Thoracic aorta (tissue), 2 donors: ENCODE measurements around the gene AKAP9. TPM values are rescaled to one million over a fixed set of nuclear protein-coding genes. Genes with fewer than 3 reads are reported as not detected.
"Not testable (repeated sequence)": the region's sequence is repeated elsewhere in the genome, so short reads cannot be mapped to it uniquely, and the experiment has no call there.

Source experiments
- ATAC-seq: fragments of 150-250 bp; one replicate; pipeline ENCODE4 v1.8.0; 2017; ENCODE audit warnings: low read depth; ENCODE audit not compliant: insufficient number of reproducible peaks, low FRiP score
- DNase-seq: peaks from one replicate; pipeline ENCODE4 v3.0.0-alpha.2; 2020; ENCODE audit warnings: low spot score
- H3K27ac ChIP-seq, 2 donors: fragments of 200-600 bp; sonication (generic); 1 replicate in 1 of 2; 2 replicates in 1 of 2; pipeline ENCODE4 v1.5.1; 2016; ENCODE audit warnings: mild to moderate bottlenecking in 2 of 2, moderate library complexity in 2 of 2
- H3K27me3 ChIP-seq: fragments of 200-600 bp; sonication (generic); replicated peaks from 2 replicates; pipeline ENCODE4 v1.6.0; 2016; ENCODE audit warnings: mild to moderate bottlenecking; ENCODE audit not compliant: insufficient read depth
- H3K36me3 ChIP-seq: fragments of 200-600 bp; sonication (generic); one replicate; pipeline ENCODE4 v1.5.1; 2016
- H3K4me1 ChIP-seq, 2 donors: fragments of 200-600 bp; sonication (generic); 1 replicate in 1 of 2; 2 replicates in 1 of 2; pipeline versions ENCODE4 v1.5.1 to v1.6.0; 2016; ENCODE audit warnings: low read depth in 2 of 2, mild to moderate bottlenecking in 1 of 2; ENCODE audit not compliant: control insufficient read depth in 1 of 2
- H3K4me3 ChIP-seq: fragments of 200-600 bp; sonication (generic); 2 replicates; pipeline ENCODE4 v1.5.1; 2016; ENCODE audit warnings: mild to moderate bottlenecking
- H3K9me3 ChIP-seq: fragments of 200-600 bp; sonication (generic); 2 replicates; pipeline ENCODE4 v1.5.1; 2016
- total RNA-seq, 2 donors: library from RNA; depleted of rRNA; stranded (reverse); fragments of >200 nt; gene quantifications; one replicate each; pipeline versions ENCODE4 v1.1.0 to v1.2.3, GENCODE V29; 2016
- TF ChIP-seq, protein P1 (sequence below): fragments of 200-600 bp; sonication (generic); IDR thresholded peaks from one replicate; pipeline ENCODE4 v1.5.1; 2019; ENCODE audit warnings: antibody characterized with exemption

AKAP9 gene
- total RNA-seq, 2 donors from 2014 or later: 49.8 to 72.1 TPM

DNA sequence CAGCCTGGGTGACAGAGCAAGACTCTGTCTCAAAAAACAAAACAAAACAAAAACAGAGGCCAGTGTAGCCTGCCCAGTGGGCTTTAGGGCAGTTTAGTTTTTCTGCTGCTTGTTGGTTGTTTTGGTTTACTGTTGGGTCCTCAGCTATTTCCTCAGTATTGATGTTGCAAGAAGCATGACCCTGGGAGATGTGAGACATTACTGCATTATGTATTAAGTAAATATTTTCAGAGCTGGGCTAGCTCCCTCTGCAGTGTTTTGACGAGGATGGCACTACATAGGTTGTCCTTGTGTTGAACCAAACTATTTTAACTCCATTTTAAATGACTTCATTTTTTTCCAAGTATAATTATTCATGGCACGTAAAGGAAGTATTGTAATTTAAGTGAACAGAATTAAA lies 4.8 kb downstream of the AKAP9 start:
- Histone ChIP-seq H3K27ac (no peak overlapping the region), H3K36me3 (no peaks in the 10 kb centered on the region), H3K9me3 (no peaks in the 10 kb centered on the region), H3K4me3 (no peak overlapping the region), H3K4me1 (peaks cover 14 to 40% of the 10 kb centered on the region in 2 donors), H3K27me3 (no peaks in the 10 kb centered on the region)
- ATAC-seq: no peak
- no peak for DNase-seq
- TF ChIP-seq, protein P1, sequence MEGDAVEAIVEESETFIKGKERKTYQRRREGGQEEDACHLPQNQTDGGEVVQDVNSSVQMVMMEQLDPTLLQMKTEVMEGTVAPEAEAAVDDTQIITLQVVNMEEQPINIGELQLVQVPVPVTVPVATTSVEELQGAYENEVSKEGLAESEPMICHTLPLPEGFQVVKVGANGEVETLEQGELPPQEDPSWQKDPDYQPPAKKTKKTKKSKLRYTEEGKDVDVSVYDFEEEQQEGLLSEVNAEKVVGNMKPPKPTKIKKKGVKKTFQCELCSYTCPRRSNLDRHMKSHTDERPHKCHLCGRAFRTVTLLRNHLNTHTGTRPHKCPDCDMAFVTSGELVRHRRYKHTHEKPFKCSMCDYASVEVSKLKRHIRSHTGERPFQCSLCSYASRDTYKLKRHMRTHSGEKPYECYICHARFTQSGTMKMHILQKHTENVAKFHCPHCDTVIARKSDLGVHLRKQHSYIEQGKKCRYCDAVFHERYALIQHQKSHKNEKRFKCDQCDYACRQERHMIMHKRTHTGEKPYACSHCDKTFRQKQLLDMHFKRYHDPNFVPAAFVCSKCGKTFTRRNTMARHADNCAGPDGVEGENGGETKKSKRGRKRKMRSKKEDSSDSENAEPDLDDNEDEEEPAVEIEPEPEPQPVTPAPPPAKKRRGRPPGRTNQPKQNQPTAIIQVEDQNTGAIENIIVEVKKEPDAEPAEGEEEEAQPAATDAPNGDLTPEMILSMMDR: no peak

DNA sequence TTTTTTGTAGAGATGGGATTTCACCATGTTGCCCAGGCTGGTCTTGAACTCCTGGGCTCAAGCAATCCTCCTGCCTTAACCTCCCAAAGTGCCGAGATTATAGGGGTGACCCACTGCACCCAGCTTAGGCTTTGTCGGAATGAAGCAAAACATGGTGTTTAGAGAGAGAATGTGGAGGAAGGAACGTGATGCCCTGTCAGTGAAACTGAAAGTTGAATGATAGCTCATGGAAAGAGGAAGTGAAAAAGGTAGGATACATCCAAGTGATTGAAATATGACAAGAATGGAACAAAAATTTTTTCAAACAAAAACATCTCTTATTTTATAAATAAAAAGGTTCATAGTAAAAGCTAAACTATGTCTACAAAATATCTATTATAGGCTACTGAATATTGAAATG lies 5.9 kb downstream of the AKAP9 start:
- Histone ChIP-seq H3K4me3 (no peak overlapping the region), H3K9me3 (no peaks in the 10 kb centered on the region), H3K27me3 (no peaks in the 10 kb centered on the region), H3K4me1 (peaks cover 13 to 38% of the 10 kb centered on the region in 2 donors), H3K27ac (no peak overlapping the region), H3K36me3 (no peaks in the 10 kb centered on the region)
- TF ChIP-seq, protein P1: no peak
- ATAC-seq (no peak), DNase-seq (no peak)

DNA sequence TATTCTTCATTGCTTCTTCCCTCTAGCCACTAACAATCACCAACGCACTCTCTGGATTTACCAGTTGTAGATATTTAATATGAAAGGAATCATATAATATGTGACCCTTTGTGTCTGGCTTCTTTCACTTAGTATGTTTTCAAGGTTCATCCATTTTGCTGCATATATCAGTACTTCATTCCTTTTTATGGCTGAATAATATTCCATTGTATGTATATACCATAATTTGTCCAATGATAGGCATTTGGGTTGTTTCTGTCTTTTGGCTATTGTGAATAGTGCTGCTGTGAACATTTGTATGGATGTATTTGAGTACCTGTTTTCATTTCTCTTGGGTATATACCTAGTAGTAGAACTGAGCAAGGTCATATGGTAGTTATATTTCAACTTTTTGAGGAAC lies 7.3 kb downstream of the AKAP9 start:
- Histone ChIP-seq H3K4me3 (no peak overlapping the region), H3K36me3 (no peaks in the 10 kb centered on the region), H3K4me1 (peaks cover 3 to 24% of the 10 kb centered on the region in 2 donors), H3K27me3 (no peaks in the 10 kb centered on the region), H3K9me3 (no peaks in the 10 kb centered on the region), H3K27ac (no peak overlapping the region)
- TF ChIP-seq, protein P1: no peak
- ATAC-seq: no peak
- DNase-seq: no peak

DNA sequence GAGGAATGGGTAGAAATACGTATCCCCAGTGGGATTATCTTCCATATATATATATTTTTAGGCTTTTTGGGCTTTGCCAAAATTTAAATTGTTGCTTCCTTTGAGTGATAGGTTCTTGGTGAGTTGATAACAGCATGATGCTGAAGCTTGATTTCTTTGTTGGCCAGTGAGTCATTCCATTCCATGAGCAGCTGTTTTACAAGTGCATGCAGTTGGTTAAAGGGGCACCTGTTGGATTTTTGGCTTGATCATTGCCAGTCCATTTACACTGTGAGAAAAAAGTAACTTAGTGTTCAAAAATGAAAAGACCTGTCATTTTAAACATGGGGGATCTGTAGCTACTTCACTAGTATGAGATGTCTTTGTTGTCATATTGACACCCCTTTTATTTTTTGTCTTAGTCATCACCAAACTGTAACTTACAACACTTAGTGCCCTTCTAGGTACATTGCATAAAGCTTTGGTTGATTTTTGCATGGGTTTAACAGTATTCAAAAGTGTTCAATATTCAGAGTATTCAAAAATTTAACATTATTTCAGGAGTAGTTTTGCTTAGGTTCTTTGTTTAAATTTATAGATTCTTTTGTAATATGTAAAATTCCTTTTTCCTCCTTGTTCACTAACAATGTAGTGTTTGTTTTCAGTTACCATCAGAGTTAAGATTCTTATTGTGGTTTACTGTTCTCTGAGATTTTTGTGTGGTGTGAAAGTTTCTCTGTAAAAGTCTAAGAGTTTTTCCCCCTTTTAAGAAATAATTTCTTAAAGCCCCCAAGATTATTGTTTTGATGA lies 8.8 kb downstream of the AKAP9 start:
- TF ChIP-seq, protein P1: no peak
- ATAC-seq (no peak), DNase-seq (no peak)
- H3K4me3 ChIP-seq: no peak overlapping the region
- H3K36me3 ChIP-seq: no peaks in the 10 kb centered on the region
- no peaks in the 10 kb centered on the region for H3K27me3 ChIP-seq
- H3K27ac ChIP-seq: no peak overlapping the region
- peaks cover 3 to 20% of the 10 kb centered on the region in 2 donors for H3K4me1 ChIP-seq
- H3K9me3 ChIP-seq: no peaks in the 10 kb centered on the region

DNA sequence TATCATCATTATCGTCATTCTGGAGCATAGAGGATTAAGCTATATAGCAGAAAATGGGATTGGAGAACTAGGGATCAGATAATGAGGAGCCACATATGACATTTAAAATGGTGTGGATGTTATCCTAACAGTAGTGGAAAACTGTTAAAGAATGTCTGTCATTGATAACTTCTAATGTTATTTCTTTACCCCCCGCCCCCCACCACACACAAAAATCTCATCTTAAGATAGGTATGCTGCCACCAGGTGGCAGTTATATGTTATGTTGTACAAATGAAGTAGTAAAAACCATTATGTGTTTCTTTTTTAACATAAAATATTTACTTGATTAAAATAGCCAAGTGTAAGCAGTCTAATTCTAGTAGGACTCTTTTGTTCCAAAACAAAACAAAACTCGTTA lies 13.0 kb downstream of the AKAP9 start:
- H3K36me3 ChIP-seq: no peaks in the 10 kb centered on the region
- H3K9me3 ChIP-seq: no peaks in the 10 kb centered on the region
- DNase-seq (no peak), ATAC-seq (no peak)
- no peak overlapping the region for H3K4me3 ChIP-seq
- no peaks in the 10 kb centered on the region for H3K27me3 ChIP-seq
- no peak overlapping the region for H3K27ac ChIP-seq
- TF ChIP-seq, protein P1: no peak
- H3K4me1 ChIP-seq: peaks cover 5 to 7% of the 10 kb centered on the region in 2 donors

DNA sequence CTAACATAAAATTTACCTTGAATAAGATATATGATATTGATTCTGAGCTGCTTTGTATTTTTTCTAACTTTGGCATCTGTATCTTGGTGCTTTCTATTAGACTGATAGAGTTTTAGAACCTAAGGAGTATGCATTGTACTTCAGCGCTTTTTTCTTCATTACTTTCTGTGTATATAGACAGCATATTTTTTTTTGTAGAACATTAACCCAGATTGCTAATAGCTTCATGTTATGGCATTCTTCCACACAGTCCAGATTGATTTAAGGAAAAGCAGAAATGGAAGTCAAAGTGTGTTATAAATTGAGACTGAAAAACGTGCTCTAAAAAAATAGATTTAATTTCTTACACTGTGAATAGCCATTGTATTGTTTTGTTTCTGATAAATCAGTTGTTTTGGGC lies 15.8 kb downstream of the AKAP9 start:
- not testable (repeated sequence) for ATAC-seq, H3K27ac ChIP-seq, DNase-seq, H3K9me3 ChIP-seq, H3K36me3 ChIP-seq, H3K4me3 ChIP-seq, H3K27me3 ChIP-seq
- peaks cover 7 to 10% of the 10 kb centered on the region in 2 donors for H3K4me1 ChIP-seq
